CD4-positive, alpha-beta T cell treated with Interleukin-15 for 1 hour (primary cell): Measurements from ENCODE around the gene PET117.
"Not testable (repeated sequence)": the region's sequence is repeated elsewhere in the genome, so short reads cannot be mapped to it uniquely, and the experiment has no call there.

Experiments used
- DNase-seq: peaks from one replicate; pipeline ENCODE4 v3.0.0-alpha.2; 2020

PET117 gene, protein sequence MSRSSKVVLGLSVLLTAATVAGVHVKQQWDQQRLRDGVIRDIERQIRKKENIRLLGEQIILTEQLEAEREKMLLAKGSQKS

DNA sequence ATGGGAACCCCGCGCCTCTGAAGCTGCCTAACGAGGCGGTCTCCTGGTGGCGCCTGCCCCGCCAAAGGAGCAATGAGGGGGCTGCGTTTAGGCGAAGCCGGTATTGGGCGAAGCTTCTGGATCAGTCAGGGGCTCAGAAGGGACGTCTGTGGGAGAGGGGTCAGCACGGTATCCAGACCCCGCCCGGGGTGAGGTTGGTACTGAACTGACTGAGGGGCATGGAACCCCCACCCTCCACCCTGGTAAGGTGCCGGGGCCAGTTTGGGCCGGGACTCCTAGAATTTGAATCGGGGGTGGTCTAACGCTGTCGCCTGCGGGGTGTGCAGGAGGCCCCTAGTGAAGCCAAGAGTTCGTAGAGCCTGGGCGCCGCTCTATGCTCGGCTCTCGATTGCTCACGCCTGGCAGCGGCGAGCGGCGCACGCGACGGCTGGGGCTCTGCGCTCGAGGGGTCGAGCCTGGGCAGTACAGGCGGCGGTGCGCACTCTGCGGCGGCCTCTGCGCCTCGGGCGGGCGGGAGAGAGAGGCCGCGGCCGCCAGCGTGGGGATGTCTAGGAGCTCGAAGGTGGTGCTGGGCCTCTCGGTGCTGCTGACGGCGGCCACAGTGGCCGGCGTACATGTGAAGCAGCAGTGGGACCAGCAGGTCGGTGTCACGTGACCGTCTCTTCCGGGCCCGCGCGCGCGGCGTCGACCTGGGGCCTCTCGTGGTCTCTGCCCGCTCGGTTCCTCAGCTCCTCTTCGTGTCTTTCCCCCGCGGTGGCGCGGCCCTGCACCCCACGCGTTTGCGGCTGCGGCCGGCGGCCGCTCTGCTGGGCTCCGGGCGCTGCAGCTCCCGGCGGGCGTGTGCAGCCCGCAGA lies at the start of gene PET117, which contains the start of gene KAT14:
Gene PET117 (plus strand): TSS at position 452 of the 854 bp plus-strand sequence. CDS start 93 bp downstream, at position 545.
Gene KAT14 (plus strand): TSS at position 452 of the 854 bp plus-strand sequence. CDS start 4,798 bp downstream, outside the sequence.
- peak; percentile 87 for DNase-seq

- not testable (repeated sequence) for DNase-seq
Observed at GRCh38 chr20:18088298-18088697, 49.4 kb upstream of the PET117 start.

DNA sequence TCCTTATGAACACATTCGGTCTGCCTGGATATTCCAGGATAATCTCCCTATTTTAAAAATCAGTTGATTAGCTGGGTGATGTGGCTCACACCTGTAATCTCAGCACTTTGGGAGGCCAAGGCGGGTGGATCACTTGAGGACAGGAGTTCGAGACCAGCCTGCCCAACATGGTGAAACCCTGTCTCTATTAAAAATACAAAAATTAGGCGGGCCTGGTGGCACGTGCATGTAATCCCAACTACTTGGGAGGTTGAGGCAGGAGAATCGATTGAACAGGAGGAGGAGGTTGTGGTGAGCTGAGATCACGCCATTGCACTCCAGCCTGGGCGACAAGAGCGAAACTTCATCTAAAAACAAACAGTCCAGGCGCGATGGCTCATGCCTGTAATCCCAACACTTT lies 48.8 kb upstream of the PET117 start:
- not testable (repeated sequence) for DNase-seq

DNA sequence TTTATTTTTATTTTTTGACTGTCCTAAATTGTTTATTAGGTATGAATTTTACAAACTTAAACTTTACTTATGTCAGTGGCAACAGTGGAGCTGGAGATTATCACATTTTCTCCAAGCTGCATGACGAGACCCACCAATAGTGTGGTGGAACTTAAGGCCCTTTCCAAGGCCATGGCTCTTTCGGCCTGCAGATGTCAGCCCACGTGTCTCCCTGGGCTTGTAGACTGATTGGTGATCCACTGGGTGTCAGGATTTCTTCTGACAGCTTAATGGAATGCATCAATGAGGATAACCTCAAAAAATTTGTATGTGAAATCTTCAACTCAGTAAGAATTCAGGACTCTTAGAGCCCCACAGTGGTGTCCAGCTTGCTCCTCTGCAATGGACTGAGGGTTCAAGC lies 47.6 kb upstream of the PET117 start:
- DNase-seq, result no peak

- no peak for DNase-seq
Observed at GRCh38 chr20:18090477-18090876, 47.2 kb upstream of the PET117 start.

- DNase-seq, result no peak
Observed at GRCh38 chr20:18091623-18092022, 46.0 kb upstream of the PET117 start.

- DNase-seq, result no peak
Observed at GRCh38 chr20:18092890-18093289, 44.8 kb upstream of the PET117 start.

- no peak for DNase-seq
Observed at GRCh38 chr20:18093388-18093787, 44.3 kb upstream of the PET117 start.

- no peak for DNase-seq
Observed at GRCh38 chr20:18094191-18094590, 43.5 kb upstream of the PET117 start.

GRCh38 chr20:18100569-18100968 lies 37.1 kb upstream of the PET117 start:
- not testable (repeated sequence) for DNase-seq

GRCh38 chr20:18101125-18101810 lies 36.4 kb upstream of the PET117 start:
- DNase-seq, result no peak

DNA sequence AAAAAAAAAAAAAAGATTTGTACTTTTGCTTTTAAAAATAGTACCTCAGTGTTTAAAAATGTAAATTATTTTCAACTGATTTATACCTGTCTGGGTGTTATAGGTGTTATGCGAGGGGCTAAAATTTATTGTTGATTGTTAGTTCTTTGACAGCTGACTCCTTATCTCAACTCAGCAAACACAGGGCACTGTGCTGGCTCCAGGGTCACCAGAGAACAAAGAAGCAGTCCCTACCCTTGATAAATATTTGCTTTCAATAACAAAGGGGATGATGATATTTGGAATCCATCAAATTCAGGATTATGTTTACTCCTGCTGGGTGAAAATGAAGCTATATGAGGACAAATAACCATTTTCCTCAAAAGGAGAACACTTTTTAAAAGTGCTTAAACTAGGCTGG lies 34.2 kb upstream of the PET117 start:
- DNase-seq, result no peak

DNA sequence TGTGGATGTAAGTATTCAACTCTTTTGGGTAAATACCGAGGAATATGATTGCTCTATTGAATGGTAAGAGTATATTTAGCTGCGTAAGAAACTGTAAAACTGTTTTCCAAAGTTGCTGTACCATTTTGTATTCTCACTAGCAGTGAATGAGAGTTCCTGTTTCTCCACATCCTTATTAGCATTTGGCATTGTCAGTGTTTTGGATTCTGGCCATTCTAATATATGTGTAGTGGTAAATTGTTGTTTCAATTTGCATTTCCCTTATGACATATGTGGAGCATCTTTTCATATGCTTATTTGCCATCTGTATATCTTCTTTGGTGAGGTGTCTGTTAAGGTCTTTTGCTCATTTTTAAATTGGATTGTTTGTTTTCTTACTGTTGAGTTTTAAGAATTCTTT lies 29.3 kb upstream of the PET117 start:
- no peak for DNase-seq

GRCh38 chr20:18128574-18128973 lies 9.1 kb upstream of the PET117 start:
- not testable (repeated sequence) for DNase-seq

DNA sequence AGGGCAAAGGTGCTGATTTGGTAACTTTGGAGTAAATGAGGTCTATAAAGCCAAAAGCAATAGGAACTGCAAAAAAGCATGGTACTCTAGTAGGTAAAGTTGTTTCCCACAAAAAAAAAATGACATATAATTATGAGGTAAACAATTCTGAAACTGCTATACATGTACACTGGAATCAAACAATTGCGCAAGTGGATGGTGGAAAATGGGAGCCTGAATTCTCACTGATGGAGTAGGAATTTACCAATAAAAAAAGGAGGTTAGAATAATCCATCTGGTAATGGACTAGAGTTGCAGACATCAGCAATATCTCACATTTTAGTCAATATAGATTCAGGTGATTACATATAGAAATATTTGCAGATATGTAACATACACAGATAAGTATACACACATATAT lies 5.0 kb upstream of the PET117 start:
- DNase-seq, result no peak

- no peak for DNase-seq
Observed at GRCh38 chr20:18133962-18134361, 3.7 kb upstream of the PET117 start.

DNA sequence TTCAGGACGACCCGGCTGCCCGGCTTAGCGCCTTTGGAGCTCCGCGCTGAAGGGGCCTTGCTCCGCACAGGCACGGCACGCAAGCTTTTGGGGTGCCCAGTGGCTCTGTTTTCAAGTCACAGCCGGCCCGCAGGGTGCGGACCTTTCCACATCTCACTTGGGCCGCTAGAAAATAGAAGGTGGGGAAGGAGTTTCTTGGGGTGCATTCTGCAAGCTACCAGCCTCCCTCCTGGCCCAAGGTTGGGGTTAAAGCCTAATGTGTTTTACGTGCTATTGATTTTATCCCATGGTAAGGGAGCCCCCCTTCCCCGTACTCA lies 561 bp downstream of the PET117 start:
- DNase-seq, result no peak

DNA sequence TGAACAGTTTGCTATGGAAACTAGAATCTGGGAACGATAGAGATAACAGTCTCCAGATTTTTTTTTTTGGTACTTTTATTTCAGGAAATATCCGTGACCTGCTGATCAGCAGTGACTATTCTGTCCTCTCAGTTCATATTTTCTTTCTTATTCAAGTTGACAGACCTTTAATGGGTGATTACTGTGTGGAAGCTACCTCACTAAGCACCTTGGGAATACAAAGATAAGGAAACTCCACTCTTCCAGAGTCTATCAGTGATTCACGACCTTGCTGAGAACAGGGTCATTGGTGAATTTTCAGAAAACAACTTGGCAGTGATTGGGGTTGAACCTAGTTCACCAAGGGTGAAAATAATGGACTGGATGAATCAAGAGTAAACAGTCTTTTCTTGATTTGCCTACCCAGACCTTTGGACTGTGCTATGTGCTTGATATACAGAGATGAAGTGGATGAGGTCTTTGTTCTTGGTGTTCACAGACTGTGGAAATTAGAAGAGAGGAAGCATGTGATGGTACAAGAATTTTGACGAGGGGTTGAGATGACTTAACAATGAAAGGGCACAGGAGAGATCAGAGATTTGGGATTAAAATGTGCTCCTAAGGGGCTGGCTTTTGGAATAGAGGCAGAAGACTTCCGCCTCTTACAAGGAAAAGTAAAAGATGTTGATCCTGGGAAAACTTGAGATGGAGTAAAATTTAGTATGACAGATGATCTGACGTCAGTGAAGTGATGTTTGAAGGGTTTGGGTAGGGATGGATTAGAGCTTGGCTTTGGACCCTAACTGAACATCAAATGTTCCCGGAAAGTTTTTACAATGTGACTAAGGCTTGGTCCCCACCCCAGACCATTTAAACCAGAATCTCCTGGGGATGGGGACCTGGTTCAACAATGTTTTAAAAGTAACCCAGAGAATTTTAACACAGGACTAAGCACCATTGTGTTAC lies 1.2 kb downstream of the PET117 start:
- no peak for DNase-seq

DNA sequence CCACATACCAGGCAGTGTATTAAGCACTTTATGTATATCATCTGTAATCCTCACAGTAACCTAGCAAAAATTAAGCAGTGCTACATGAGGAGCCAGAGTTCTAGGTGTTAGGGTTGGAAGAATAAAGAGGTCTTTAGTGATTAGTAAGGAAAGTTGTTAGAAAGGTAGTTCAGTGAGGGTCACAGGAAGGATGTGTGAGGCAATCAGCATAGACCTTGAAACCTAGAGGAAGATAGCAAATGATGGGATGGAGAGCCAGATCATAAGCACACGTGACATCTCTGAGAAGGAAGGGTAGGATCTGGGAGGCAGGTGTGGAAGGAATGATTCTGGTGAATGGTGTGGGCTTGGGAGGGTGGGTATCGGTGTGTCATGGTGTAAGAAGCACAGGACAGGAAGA lies 2.2 kb downstream of the PET117 start:
- DNase-seq, result no peak

DNA sequence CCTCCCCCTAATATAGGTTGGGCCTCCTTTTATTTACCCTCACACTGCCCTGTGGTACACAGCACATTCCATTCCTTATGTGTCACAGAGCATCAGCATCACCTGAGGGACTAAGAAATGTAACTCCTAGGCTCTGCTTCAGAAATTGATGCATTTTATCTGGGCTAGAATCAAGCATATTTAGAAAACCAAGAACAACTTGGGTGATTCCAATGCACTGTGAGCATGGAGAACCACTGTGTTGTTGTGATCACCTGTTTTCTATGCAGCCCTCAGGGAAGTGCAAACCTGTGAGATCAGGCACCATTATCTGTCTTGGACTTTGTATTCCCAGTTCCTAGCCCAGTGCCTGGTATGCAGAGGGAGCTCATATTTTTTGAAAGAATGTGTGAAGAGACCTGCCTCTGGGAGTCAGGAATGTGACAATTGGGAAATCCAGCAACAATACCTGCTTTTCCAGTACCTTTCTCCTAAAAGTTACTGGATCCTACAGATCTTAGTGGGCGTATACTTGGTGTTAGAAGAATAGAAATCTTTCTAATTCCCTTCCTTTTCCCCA lies 7.0 kb downstream of the PET117 start:
- DNase-seq, result no peak

- no peak for DNase-seq
Observed at GRCh38 chr20:18154342-18154741, 16.7 kb downstream of the PET117 start.

DNA sequence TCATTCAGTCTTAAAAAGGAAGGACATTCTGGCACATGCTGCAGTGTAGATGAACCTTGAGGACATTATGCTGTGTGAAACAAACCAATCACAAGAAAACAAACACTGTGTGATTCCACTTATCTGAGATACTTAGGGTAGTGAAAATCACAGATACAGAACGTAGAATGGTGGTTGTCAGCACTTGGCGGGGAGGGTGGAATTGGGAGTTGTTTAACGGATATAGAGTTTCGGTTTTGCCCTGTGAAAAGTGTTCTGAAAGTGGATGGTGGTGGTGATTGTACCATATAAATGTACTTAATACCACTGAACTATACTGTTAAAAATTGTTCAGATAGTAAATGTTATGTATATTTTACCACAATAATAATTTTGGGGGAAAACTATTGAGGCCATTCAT lies 18.4 kb downstream of the PET117 start:
- DNase-seq, result no peak

GRCh38 chr20:18164356-18164755 lies 26.7 kb downstream of the PET117 start:
- DNase-seq, result no peak
